A549 treated with CORT108297 at 1 μM for 4 hours (cell line): ENCODE measurements around the gene VSX1. TPM values are rescaled to one million over a fixed set of nuclear protein-coding genes. Genes with fewer than 3 reads are reported as not detected.

Source experiments
- total RNA-seq: library from RNA; stranded (reverse); fragments of 200-300 nt; extraction: Qiagen RNA extraction; gene quantifications from 5 replicates; pipeline ENCODE4 v1.2.3, GENCODE V29; 2022

VSX1 gene
- 1.0 to 1.2 TPM (median 1.1 TPM) in 5 replicates for total RNA-seq

GRCh38 chr20:25081730-25082497, at the start of gene VSX1:
VSX1 (minus strand) TSS chr20:25082141; CDS start chr20:25082096, 45 bp downstream.

DNA sequence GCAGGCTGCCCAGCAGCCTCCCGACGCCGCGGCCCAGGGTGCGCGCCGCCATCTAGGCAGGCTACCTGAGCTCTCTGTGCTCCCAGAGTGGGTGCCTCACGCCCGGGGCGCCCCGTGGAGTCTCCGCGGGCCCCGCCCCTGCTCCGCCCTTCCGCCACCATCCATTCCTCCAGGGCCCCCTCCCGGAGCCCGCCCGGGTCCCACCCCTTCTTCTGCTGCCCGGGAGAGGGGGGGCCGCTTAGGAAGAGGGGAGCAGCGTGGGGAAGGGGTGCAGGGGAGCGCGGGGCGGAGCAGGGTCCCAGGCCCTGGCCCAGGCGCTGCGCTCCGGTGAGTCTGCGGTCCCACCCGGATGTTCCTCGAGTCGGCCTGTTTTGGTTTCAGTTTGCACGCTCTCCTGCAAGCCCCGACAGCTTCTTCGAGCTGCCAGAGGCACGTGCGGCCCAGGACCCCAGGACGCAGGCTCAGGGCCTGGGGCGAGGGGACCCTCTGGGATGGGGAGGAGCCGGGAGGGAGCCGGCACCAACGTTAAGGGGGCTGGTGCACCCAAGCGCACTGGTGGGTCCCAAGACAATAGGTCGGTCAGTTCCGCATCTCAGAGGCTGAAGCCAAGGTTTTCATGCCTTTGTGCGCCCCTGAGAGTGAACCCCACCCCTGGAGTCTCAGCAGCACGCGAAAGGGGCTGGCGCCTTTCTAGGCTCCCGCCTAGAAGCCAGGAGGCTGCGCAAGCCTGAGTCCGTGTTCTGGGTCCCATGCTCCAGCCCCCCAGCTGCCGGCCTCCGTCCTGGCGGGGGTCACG, 23.7 kb downstream of the VSX1 start, which contains the start of gene ACSS1:
Gene ACSS1, minus strand, starts transcription at position 89 of the 796 bp plus-strand sequence. Its CDS starts 37 bp downstream, at position 52.

Other genes starting within 250 kb of the VSX1 start
- not detected in 5 replicates for gene CST7, start 132.9 kb downstream of the VSX1 start, total RNA-seq
- gene APMAP, start 89.4 kb downstream of the VSX1 start, total RNA-seq: 160 to 168 TPM (median 163 TPM) in 5 replicates
- 8.8 to 13.2 TPM (median 13.1 TPM) in 5 replicates for gene ACSS1, start 24.0 kb downstream of the VSX1 start, total RNA-seq
- 101 to 132 TPM (median 122 TPM) in 5 replicates for gene ENTPD6, start 113.6 kb upstream of the VSX1 start, total RNA-seq
- gene PYGB, start 165.9 kb upstream of the VSX1 start, total RNA-seq: 142 to 191 TPM (median 177 TPM) in 5 replicates